H4 (cell line): Measurements from ENCODE around the gene GPRIN3. TPM values are rescaled to one million over a fixed set of nuclear protein-coding genes. Genes with fewer than 3 reads are reported as not detected.
"Not testable (repeated sequence)": the region's sequence is repeated elsewhere in the genome, so short reads cannot be mapped to it uniquely, and the experiment has no call there.

ENCODE experiments used
- DNase-seq: peaks from one replicate; pipeline ENCODE4 v3.0.0-alpha.2; 2015; ENCODE audit warnings: low spot score
- total RNA-seq: library from RNA; depleted of rRNA; stranded (reverse); fragments of >200 nt; shearing (Covaris generic); gene quantifications from 2 replicates; pipeline ENCODE4 v1.2.3, GENCODE V29; 2014

GPRIN3 gene
- total RNA-seq, 1 experiment from 2014 or later, result 0.62 TPM

GRCh38 chr4:89256203-89256800 lies 51.3 kb downstream of the GPRIN3 start:
- no peak for DNase-seq

- DNase-seq, result peak; percentile 27
Observed at GRCh38 chr4:89254847-89255246, 52.8 kb downstream of the GPRIN3 start.

- DNase-seq, result not testable (repeated sequence)
Observed at GRCh38 chr4:89254347-89254746, 53.3 kb downstream of the GPRIN3 start.

GRCh38 chr4:89253935-89254334 lies 53.7 kb downstream of the GPRIN3 start:
- no peak for DNase-seq

GRCh38 chr4:89253311-89253710 lies 54.3 kb downstream of the GPRIN3 start:
- DNase-seq, result no peak

GRCh38 chr4:89251396-89251795 lies 56.2 kb downstream of the GPRIN3 start:
- no peak for DNase-seq

- DNase-seq, result no peak
Observed at GRCh38 chr4:89249716-89250361, 57.8 kb downstream of the GPRIN3 start.

- DNase-seq, result no peak
Observed at GRCh38 chr4:89249313-89249712, 58.3 kb downstream of the GPRIN3 start.

GRCh38 chr4:89248879-89249281 lies 58.7 kb downstream of the GPRIN3 start:
- no peak for DNase-seq

GRCh38 chr4:89247951-89248350 lies 59.6 kb downstream of the GPRIN3 start:
- no peak for DNase-seq

- no peak for DNase-seq
Observed at GRCh38 chr4:89245459-89245858, 62.1 kb downstream of the GPRIN3 start.

GRCh38 chr4:89243733-89244252 lies 63.8 kb downstream of the GPRIN3 start:
- no peak for DNase-seq

- DNase-seq, result no peak
Observed at GRCh38 chr4:89242864-89243732, 64.5 kb downstream of the GPRIN3 start.

- no peak for DNase-seq
Observed at GRCh38 chr4:89242216-89242615, 65.4 kb downstream of the GPRIN3 start.

GRCh38 chr4:89230271-89230670 lies 77.3 kb downstream of the GPRIN3 start:
- DNase-seq, result no peak

- DNase-seq, result peak; percentile 78
Observed at GRCh38 chr4:89226665-89227574, 80.7 kb downstream of the GPRIN3 start.

- DNase-seq, result peak; percentile 13
Observed at GRCh38 chr4:89222170-89222569, 85.4 kb downstream of the GPRIN3 start.

- no peak for DNase-seq
Observed at GRCh38 chr4:89221167-89221867, 86.3 kb downstream of the GPRIN3 start.

GRCh38 chr4:89218587-89218986 lies 89.0 kb downstream of the GPRIN3 start:
- DNase-seq, result no peak

- no peak for DNase-seq
Observed at GRCh38 chr4:89217604-89218003, 90.0 kb downstream of the GPRIN3 start.

- no peak for DNase-seq
Observed at GRCh38 chr4:89216866-89217265, 90.7 kb downstream of the GPRIN3 start.
